DMS114 treated with DMSO at 0.1 percent for 48 hours (cell line): ENCODE results near the gene FLNA.
"Not testable (repeated sequence)": the region's sequence is repeated elsewhere in the genome, so short reads cannot be mapped to it uniquely, and the experiment has no call there.

ENCODE experiments used
- DNase-seq: peaks from one replicate; lab custom pipeline; 2025; ENCODE audit not compliant: unreplicated experiment; lab: John Stamatoyannopoulos, UW

FLNA gene

GRCh38 chrX:154398668-154399526, 24.5 kb upstream of the FLNA start:
- DNase-seq, result no peak

GRCh38 chrX:154397888-154398667, 23.6 kb upstream of the FLNA start, which contains the start of gene RPL10:
TSS of gene RPL10 (plus strand) at chrX:154398377. CDS start at chrX:154398520, 143 bp downstream.
- DNase-seq, result peak; percentile 85

- DNase-seq, result no peak
Observed at GRCh38 chrX:154396973-154397887, 22.8 kb upstream of the FLNA start.

- DNase-seq, result not testable (repeated sequence)
Observed at GRCh38 chrX:154396363-154396762, 21.9 kb upstream of the FLNA start.

GRCh38 chrX:154389812-154390747, 15.6 kb upstream of the FLNA start:
- not testable (repeated sequence) for DNase-seq

GRCh38 chrX:154388649-154389048, 14.2 kb upstream of the FLNA start:
- DNase-seq, result not testable (repeated sequence)

GRCh38 chrX:154388094-154388493, 13.7 kb upstream of the FLNA start:
- not testable (repeated sequence) for DNase-seq

- no peak for DNase-seq
Observed at GRCh38 chrX:154384284-154384892, 10.0 kb upstream of the FLNA start.

- DNase-seq, result no peak
Observed at GRCh38 chrX:154383359-154384283, 9.2 kb upstream of the FLNA start.

- DNase-seq, result no peak
Observed at GRCh38 chrX:154382483-154383069, 8.1 kb upstream of the FLNA start.

- DNase-seq, result no peak
Observed at GRCh38 chrX:154381271-154381670, 6.8 kb upstream of the FLNA start.

- DNase-seq, result no peak
Observed at GRCh38 chrX:154380787-154381186, 6.4 kb upstream of the FLNA start.

- DNase-seq, result no peak
Observed at GRCh38 chrX:154380153-154380552, 5.7 kb upstream of the FLNA start.

- DNase-seq, result no peak
Observed at GRCh38 chrX:154379569-154379951, 5.1 kb upstream of the FLNA start.

- DNase-seq, result peak; percentile 93
Observed at GRCh38 chrX:154378799-154379568, 4.5 kb upstream of the FLNA start, which contains the start of gene EMD. TSS of gene EMD (plus strand) at chrX:154379295. CDS start at chrX:154379485, 190 bp downstream.

- no peak for DNase-seq
Observed at GRCh38 chrX:154378059-154378798, 3.8 kb upstream of the FLNA start.
